Mammary epithelial cell (primary cell): ENCODE measurements around the gene YWHAQ.

Experiments used
- EZH2 ChIP-seq: IDR thresholded peaks from 2 replicates; pipeline ENCODE4 v1.6.1; 2012; ENCODE audit warnings: low read length, inconsistent platforms, borderline replicate concordance
- TF ChIP-seq, protein P1 (sequence below), 2 donors: IDR thresholded peaks in 1 of 2; conservative IDR thresholded peaks in 1 of 2; 2 replicates each; pipeline ENCODE4 v1.5.1; 2011 to 2012; ENCODE audit warnings: inconsistent platforms in 2 of 2, low read length in 2 of 2, mild to moderate bottlenecking in 2 of 2, control low read depth in 1 of 2, low read depth in 1 of 2; ENCODE audit not compliant: insufficient read depth in 1 of 2; ENCODE audit errors: extremely low read depth in 1 of 2

DNA sequence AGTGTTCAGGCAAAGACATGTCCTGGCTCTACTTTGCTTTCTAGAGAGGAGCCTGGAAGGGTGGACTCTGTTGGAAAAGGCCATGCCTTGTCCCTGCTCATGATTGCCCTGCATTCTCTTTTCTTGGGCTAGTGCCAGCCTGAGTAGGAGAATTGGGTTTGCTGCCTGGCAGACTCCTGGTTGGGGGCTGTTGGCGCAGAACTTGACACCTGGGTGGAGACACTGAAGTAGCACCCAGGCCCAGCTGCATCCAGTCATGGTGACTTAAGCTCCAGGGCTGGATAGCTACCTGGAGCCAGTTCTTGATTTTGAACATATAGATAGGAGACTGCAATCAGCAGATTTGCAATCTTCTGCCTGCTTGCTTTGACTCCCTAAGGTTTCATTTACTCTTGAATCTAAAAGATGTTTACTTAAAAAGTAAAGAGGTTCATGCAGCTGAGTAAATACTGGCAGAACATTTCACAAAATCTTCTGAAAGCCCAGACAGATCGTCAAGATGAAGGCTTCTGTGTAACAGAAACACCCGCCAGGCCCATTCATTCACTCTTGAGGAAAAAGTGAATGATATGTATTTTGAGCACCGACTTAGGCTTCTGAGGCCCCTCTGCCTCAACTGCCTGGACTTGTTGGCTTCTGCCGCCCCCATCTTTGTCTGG lies 38.0 kb upstream of the YWHAQ start:
- TF ChIP-seq, protein P1, sequence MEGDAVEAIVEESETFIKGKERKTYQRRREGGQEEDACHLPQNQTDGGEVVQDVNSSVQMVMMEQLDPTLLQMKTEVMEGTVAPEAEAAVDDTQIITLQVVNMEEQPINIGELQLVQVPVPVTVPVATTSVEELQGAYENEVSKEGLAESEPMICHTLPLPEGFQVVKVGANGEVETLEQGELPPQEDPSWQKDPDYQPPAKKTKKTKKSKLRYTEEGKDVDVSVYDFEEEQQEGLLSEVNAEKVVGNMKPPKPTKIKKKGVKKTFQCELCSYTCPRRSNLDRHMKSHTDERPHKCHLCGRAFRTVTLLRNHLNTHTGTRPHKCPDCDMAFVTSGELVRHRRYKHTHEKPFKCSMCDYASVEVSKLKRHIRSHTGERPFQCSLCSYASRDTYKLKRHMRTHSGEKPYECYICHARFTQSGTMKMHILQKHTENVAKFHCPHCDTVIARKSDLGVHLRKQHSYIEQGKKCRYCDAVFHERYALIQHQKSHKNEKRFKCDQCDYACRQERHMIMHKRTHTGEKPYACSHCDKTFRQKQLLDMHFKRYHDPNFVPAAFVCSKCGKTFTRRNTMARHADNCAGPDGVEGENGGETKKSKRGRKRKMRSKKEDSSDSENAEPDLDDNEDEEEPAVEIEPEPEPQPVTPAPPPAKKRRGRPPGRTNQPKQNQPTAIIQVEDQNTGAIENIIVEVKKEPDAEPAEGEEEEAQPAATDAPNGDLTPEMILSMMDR (conservative IDR thresholded peaks at IDR 0.05 in 1 of 2, IDR thresholded peaks at IDR 0.05 in 1 of 2; ENCODE audit: extremely low read depth in 1 of 2, insufficient read depth in 1 of 2, low read depth in 1 of 2, low read length in 2 of 2) = no peak
- TF ChIP-seq EZH2 = no peak
